Measurements from ENCODE around the gene SULT6B1.

The SULT6B1 gene, protein sequence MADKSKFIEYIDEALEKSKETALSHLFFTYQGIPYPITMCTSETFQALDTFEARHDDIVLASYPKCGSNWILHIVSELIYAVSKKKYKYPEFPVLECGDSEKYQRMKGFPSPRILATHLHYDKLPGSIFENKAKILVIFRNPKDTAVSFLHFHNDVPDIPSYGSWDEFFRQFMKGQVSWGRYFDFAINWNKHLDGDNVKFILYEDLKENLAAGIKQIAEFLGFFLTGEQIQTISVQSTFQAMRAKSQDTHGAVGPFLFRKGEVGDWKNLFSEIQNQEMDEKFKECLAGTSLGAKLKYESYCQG

GRCh38 chr2:37188570-37188969, at the start of gene SULT6B1:
SULT6B1 (minus strand) TSS chr2:37188670; CDS start chr2:37188640, 30 bp downstream.
- TF ChIP-seq CTCF (IDR thresholded peaks at IDR 0.05; ENCODE audit: insufficient read depth, low read length, poor library complexity, severe bottlenecking) (no peak), EZH2phosphoT487 (conservative IDR thresholded peaks at IDR 0.05; ENCODE audit: low read length) (no peak)
- Histone ChIP-seq H3F3A (ENCODE audit: insufficient read depth) (no peaks in the 10 kb centered on the region), H4K20me1 (ENCODE audit: low read depth, low read length) (no peaks in the 10 kb centered on the region), H3K27ac (ENCODE audit: low read depth, low read length) (no peak within 1 kb of the TSS), H2AFZ (ENCODE audit: low read depth, low read length, severe bottlenecking) (no peak within 1 kb of the TSS), H3K4me2 (ENCODE audit: low read depth, low read length, poor library complexity, severe bottlenecking) (no peak within 1 kb of the TSS), H3K9me2 (replicated peaks; ENCODE audit: insufficient read depth, low read length) (no peaks in the 10 kb centered on the region), H3K9me3 (ENCODE audit: insufficient read depth, low read length) (no peaks in the 10 kb centered on the region), H3K36me3 (ENCODE audit: low read length) (no peaks in the 10 kb centered on the region), H3K27me3 (ENCODE audit: low read length) (no peaks in the 10 kb centered on the region), H3K4me3 (ENCODE audit: insufficient read depth, low read length, poor library complexity, severe bottlenecking) (no peak within 1 kb of the TSS), H3K79me2 (ENCODE audit: insufficient read depth, low read length) (no peaks in the 10 kb centered on the region), H3K9ac (ENCODE audit: low read length) (no peak within 1 kb of the TSS)

- H3K9me3 ChIP-seq (ENCODE audit: insufficient read depth, low read length): no peaks in the 10 kb centered on the region
- H3K27me3 ChIP-seq (ENCODE audit: low read length): no peaks in the 10 kb centered on the region
- TF ChIP-seq CTCF (IDR thresholded peaks at IDR 0.05; ENCODE audit: insufficient read depth, low read length, poor library complexity, severe bottlenecking) (no peak), EZH2phosphoT487 (conservative IDR thresholded peaks at IDR 0.05; ENCODE audit: low read length) (no peak)
- no peaks in the 10 kb centered on the region for H3K9me2 ChIP-seq (replicated peaks; ENCODE audit: insufficient read depth, low read length)
- peak overlapping the region; percentile 98 for H3K4me2 ChIP-seq (ENCODE audit: low read depth, low read length, poor library complexity, severe bottlenecking)
- peak overlapping the region; percentile 48; the same call in 1 of the 2 replicates for H3K27ac ChIP-seq (ENCODE audit: low read depth, low read length)
- H3K4me3 ChIP-seq (ENCODE audit: insufficient read depth, low read length, poor library complexity, severe bottlenecking): peak overlapping the region; percentile 74
- H3K36me3 ChIP-seq (ENCODE audit: low read length): peaks cover 15% of the 10 kb centered on the region; the same call in 1 of the 2 replicates
- H3K9ac ChIP-seq (ENCODE audit: low read length): peak overlapping the region; percentile 76
- peaks cover 4% of the 10 kb centered on the region; the same call in 1 of the 2 replicates for H4K20me1 ChIP-seq (ENCODE audit: low read depth, low read length)
- peak overlapping the region; percentile 78 for H2AFZ ChIP-seq (ENCODE audit: low read depth, low read length, severe bottlenecking)
- H3F3A ChIP-seq (ENCODE audit: insufficient read depth): no peaks in the 10 kb centered on the region
- H3K79me2 ChIP-seq (ENCODE audit: insufficient read depth, low read length): peaks cover 83% of the 10 kb centered on the region
Observed at GRCh38 chr2:37232131-37232933, 43.9 kb upstream of the SULT6B1 start.

GRCh38 chr2:37231241-37232130, 43.0 kb upstream of the SULT6B1 start, which contains the start of the genes CEBPZ and NDUFAF7:
CEBPZ (minus strand) TSS chr2:37231596; CDS start chr2:37231567, 29 bp downstream.
NDUFAF7 (plus strand) TSS chr2:37231658; CDS start chr2:37231706, 48 bp downstream.
- Histone ChIP-seq H2AFZ (ENCODE audit: low read depth, low read length, severe bottlenecking) (peak within 1 kb of the TSS; percentile 78), H3K9ac (ENCODE audit: low read length) (peak within 1 kb of the TSS; percentile 76), H3K27ac (ENCODE audit: low read depth, low read length) (peak within 1 kb of the TSS; percentile 48), H4K20me1 (ENCODE audit: low read depth, low read length) (peaks cover 9% of the 10 kb centered on the region), H3K9me2 (replicated peaks; ENCODE audit: insufficient read depth, low read length) (no peaks in the 10 kb centered on the region), H3K4me3 (ENCODE audit: insufficient read depth, low read length, poor library complexity, severe bottlenecking) (peak within 1 kb of the TSS; percentile 74), H3K9me3 (ENCODE audit: insufficient read depth, low read length) (no peaks in the 10 kb centered on the region), H3K4me2 (ENCODE audit: low read depth, low read length, poor library complexity, severe bottlenecking) (peak within 1 kb of the TSS; percentile 98), H3K36me3 (ENCODE audit: low read length) (peaks cover 22% of the 10 kb centered on the region; the same call in 1 of the 2 replicates), H3K79me2 (ENCODE audit: insufficient read depth, low read length) (peaks cover 91% of the 10 kb centered on the region), H3K27me3 (ENCODE audit: low read length) (no peaks in the 10 kb centered on the region), H3F3A (ENCODE audit: insufficient read depth) (no peaks in the 10 kb centered on the region)
- TF ChIP-seq CTCF (IDR thresholded peaks at IDR 0.05; ENCODE audit: insufficient read depth, low read length, poor library complexity, severe bottlenecking): no peak
- TF ChIP-seq EZH2phosphoT487 (conservative IDR thresholded peaks at IDR 0.05; ENCODE audit: low read length): no peak

All from SU-DHL-6 (cell line).